Motor neuron (in vitro differentiated cells): ENCODE measurements around the gene CCDC33. TPM values are rescaled to one million over a fixed set of nuclear protein-coding genes. Genes with fewer than 3 reads are reported as not detected.
"Not testable (repeated sequence)": the region's sequence is repeated elsewhere in the genome, so short reads cannot be mapped to it uniquely, and the experiment has no call there.

Experiments used
- ATAC-seq, 8 experiments: fragments of 200-7000 bp; cut with Tn5 transposase; replicated peaks in 6 of 8; 2 replicates each; pipeline ENCODE4 v1.8.0; 2021; ENCODE audit warnings: mild to moderate bottlenecking in 8 of 8, moderate library complexity in 8 of 8
- H3K27ac ChIP-seq, 2 donors: fragments of 250-450 bp; sonication (Bioruptor Pico); 2 replicates each; pipeline ENCODE4 v1.9.0; 2021; ENCODE audit warnings: antibody characterized with exemption in 2 of 2, mild to moderate bottlenecking in 2 of 2, moderate library complexity in 1 of 2
- H3K4me1 ChIP-seq, 2 donors: fragments of 250-450 bp; sonication (Bioruptor Pico); replicated peaks in 1 of 2; 2 replicates each; pipeline ENCODE4 v1.6.1; 2021; ENCODE audit warnings: antibody characterized with exemption in 2 of 2, mild to moderate bottlenecking in 2 of 2, moderate library complexity in 1 of 2
- H3K4me3 ChIP-seq, 5 donors: fragments of 250-450 bp; sonication (Bioruptor Pico); 2 replicates each; pipeline ENCODE4 v1.9.0; 2021; ENCODE audit warnings: antibody characterized with exemption in 5 of 5, mild to moderate bottlenecking in 5 of 5, moderate library complexity in 4 of 5
- WGBS, 10 experiments: fragments of 450-650 bp; shearing (Covaris generic); methylation state at CpG; one replicate each; pipeline ENCODE4 v1.0.0; 2022; 5-methylcytosine and 5-hydroxymethylcytosine counted together
- in situ Hi-C, 9 experiments: fragments of 400-800 bp; cut with MboI; loops; one replicate each; pipeline ENCODE4 v1.15.0; 2021; ENCODE audit warnings: low sequenced_read_pairs in 9 of 9, low pct_unique_long_range_greater_than_20kb in 2 of 9; ENCODE audit not compliant: unreplicated experiment in 9 of 9
- total RNA-seq, 8 experiments: library from RNA; unstranded; fragments of 300-600 nt; gene quantifications; 2 replicates each; pipeline versions ENCODE4 v1.2.3 to v1.2.4, GENCODE V29; 2022

The CCDC33 gene
- total RNA-seq, 8 experiments from 2014 or later, result 0.66 to 18.3 (median 6.2) TPM

DNA sequence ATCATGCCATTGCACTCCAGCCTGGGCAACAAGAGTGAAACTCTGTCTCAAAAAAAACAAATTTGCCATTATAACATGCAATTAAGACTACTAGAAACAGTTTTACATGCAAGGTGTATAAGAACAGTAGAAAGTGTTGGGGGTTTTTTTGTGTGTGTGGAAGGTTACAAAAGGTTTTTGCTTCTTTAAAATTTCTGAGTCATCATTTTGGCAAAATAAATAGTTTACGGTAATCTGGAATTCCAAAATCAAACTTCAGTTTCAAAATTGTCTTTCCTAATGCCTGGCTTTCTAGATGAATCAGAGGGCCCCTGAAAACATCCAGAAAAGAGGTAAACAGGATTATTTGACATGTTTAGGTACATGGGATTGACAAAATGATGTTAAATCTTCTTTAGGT, 124.7 kb downstream of the CCDC33 start:
- H3K4me1 ChIP-seq, H3K4me3 ChIP-seq, ATAC-seq, H3K27ac ChIP-seq, in situ Hi-C loops: not testable (repeated sequence)
- WGBS, 10 experiments, result 0 to 100% (median 78%) methylated on average over 1 of the region's 1 CpG; no CpG with 5 or more reads in 3 of the 10 experiments

DNA sequence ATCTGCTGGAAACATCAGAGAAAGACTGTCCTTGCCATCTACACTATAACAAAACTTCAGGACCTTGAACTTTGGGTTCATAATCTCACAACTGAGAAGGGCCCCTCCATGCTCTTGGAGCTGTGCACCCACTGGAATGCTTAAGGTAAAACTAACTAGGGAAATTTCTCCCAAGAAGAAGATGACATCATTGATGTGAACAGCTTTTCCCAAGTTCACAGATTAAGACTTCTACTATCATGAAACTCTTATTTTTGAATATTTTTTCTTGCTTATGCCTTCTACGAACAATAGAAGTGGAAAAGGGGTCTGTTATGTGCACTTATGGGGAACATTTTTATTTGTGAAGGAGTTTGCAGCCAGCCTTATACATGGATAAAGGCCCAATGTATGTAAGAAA, 126.4 kb downstream of the CCDC33 start:
- no peak for ATAC-seq
- H3K4me3 ChIP-seq, result no peak overlapping the region
- in situ Hi-C loops, result no loop called here
- no peak overlapping the region for H3K27ac ChIP-seq
- WGBS, 10 experiments, result 17 to 100% (median 71%) methylated on average over 1 of the region's 1 CpG; no CpG with 5 or more reads in 3 of the 10 experiments
- H3K4me1 ChIP-seq, result peaks cover 0 to 2% of the 10 kb centered on the region in 2 donors

DNA sequence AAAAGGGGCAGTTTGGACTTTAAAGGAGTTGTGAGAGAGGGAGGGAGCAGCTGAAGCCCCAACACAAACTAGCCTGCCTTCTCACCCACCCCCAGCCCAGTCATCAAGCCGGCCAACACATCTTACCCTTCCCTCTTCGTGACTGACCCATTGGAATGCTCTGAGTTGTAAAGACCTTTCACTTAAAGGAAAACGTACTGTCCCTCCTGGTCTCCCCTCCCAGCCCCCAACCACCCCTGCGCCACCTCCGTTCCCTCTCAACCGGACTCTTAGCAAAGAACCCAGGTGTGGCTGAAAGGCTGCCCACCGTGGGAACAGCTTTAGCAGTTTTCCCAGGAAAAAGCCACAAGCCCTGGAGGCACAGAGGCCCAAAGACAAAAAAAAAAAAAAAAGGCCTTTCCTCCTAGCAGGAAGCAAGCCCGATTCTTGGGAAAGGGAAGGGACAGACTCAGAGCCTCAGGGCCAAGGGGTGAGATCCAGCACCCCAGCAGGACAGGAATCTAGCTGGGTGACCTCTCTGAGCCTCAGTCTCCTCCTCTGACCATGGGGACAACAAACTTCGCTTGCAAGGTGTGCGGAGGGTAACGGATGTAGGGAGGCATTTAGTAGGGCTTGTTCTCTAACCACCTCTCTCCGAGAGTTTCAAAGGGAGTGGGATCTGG, 128.9 kb downstream of the CCDC33 start:
- no peak overlapping the region for H3K4me3 ChIP-seq

DNA sequence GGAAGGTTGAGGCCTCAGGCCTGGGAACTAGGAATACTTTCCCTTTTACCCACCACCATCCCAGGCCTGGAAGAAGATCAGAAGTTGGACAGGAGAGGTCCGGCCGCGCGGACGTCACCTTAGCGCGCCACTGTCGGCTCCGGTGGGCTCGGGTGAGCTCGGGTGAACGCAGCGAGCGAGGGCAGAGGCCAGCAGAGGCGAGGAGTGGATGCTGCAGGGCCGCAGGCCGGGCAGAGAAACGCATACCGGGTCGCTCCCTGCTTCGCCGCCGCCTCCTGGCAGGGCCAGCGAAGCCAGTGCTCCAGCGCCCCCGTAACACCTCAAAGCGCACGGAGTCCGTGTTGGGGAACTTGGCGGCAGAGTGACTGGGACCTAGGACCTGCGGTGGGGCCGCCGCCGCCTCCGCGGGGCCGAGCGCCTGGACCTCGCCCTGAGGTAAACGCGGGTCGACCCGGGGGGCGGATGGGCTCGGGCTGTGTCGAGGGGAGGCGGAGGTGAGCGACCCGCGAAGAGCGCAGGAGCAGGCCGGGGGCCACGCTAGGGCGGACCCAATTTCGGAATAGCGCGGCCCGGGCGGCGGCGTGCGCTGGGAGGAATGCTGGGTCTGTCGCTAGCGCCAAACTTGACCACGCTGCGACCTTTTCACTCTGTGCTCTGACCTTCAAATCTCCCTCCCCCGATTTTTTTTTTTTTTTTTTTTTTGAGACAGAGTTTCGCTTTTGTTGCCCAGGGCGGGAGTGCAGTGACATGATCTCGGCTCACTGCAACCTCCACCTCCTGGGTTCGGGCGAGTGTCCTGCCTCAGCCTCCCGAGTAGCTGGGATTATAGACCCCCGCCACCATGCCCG, 129.7 kb downstream of the CCDC33 start:
- WGBS, 10 experiments, result 4 to 83% (median 31%) methylated on average over 3 to 25 of the region's 75 CpGs; no CpG with 5 or more reads in 1 of the 10 experiments
- in situ Hi-C loops, result no loop called here
- Histone ChIP-seq H3K27ac (no peak overlapping the region), H3K4me3 (peak overlapping the region in 4 of 5 donors; percentile 4 to 20 (median 14)), H3K4me1 (peaks cover 0 to 2% of the 10 kb centered on the region in 2 donors)
- ATAC-seq, result peak; percentile 59 to 96 (median 64)

More for the DNA sequence above, 128.9 kb downstream of the CCDC33 start:
- peaks cover 0 to 2% of the 10 kb centered on the region in 2 donors for H3K4me1 ChIP-seq
- no peak for ATAC-seq
- WGBS, 10 experiments, result 20 to 86% (median 52%) methylated on average over 1 to 5 of the region's 12 CpGs; no CpG with 5 or more reads in 6 of the 10 experiments
- in situ Hi-C loops, result no loop called here
- no peak overlapping the region for H3K27ac ChIP-seq

DNA sequence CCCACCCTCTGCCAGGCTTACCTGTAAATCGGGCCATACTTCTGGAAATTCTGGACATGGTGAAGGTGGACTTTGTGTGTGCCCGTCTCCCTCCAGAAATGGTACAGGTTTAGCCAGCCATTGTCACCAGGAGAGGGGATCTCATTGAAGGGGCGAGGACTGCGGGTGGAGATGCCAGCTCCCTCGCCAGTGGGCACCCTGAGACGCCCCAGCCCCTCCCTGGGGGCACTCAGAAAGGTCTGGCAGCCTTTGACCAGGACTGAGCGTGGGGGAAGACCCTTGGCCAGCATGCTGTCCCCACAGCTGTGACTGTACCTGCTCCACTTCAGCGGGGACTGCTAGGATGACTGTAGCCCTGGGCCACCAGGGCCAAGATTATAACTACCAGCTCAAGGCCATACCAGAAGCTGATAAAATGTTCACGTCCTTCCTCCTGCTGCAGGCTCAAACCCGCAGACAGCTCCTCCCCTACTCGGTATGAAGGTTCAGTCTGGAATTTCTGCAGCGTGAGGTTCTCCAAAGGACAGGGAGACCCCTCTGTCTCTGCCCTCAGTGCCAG, 131.2 kb downstream of the CCDC33 start, which contains the start of gene CYP11A1:
CYP11A1 (minus strand) TSS at position 351 of the 559 bp plus-strand sequence; CDS start at position 290, 61 bp downstream.
- in situ Hi-C loops, result no loop called here
- peaks cover 0 to 2% of the 10 kb centered on the region in 2 donors for H3K4me1 ChIP-seq
- ATAC-seq, result no peak
- H3K27ac ChIP-seq, result no peak within 1 kb of the TSS
- H3K4me3 ChIP-seq, result no peak within 1 kb of the TSS
- 67 to 100% (median 76%) methylated on average over 1 to 7 of the region's 12 CpGs; no CpG with 5 or more reads in 4 of the 10 experiments for WGBS, 10 experiments

DNA sequence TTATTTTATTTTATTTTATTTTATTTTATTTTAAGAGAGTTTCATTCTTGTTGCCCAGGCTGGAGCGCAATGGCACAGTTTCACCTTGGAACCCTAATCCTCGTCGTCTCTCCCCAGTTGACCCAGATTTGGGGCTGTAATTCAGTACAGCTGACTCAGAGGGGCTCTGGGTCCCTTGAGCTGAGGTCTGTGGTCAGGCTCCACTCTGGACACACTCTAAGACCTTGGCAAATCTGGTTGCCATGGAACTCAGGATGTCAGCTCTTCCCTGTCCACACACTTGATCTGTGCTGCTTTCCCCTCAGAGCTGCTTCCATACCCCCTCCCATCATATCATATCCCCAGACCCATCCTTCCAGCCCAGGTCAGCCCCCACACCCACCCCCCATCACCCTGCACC, 132.0 kb downstream of the CCDC33 start:
- Histone ChIP-seq H3K4me1 (peaks cover 0 to 2% of the 10 kb centered on the region in 2 donors), H3K4me3 (no peak overlapping the region), H3K27ac (no peak overlapping the region)
- ATAC-seq, result no peak
- in situ Hi-C loops, result no loop called here
- WGBS, 10 experiments, result 83 to 100% (median 92%) methylated on average over 1 to 3 of the region's 3 CpGs; no CpG with 5 or more reads in 3 of the 10 experiments

DNA sequence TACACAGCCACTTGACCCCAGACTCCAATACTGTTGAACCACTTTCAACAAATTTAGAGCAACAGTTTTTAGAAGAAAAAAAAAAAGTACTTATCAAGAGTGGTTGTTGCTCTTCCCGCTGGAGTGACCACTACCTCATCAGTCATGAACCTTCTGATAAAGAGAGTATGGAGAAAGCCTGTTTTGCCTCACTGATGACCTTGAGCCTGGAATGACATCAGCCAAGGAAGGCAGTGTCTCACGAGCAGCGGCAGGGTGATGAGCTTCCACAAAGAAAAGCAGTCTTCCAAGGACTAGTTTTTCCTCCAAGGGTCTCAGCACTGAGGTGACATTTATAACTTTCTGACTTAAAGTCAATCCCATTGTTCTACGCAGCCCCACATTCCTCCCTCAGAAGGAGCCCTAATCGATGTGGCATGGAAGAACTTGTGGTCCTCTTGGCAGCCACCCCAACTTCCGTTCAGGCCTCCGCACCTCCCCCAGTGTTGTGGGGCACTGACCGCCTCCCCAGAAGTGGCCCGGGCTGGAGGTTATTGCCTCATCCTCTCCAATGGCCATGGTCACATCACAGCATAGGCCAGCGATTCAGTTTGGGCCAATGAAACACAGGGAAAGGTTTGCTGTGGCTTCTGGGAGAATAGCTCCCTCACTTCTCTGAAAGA, 133.1 kb downstream of the CCDC33 start:
- H3K4me3 ChIP-seq, result no peak overlapping the region
- no peak for ATAC-seq
- WGBS, 10 experiments, result 59 to 100% (median 87%) methylated on average over 1 to 7 of the region's 10 CpGs
- peaks cover 0 to 2% of the 10 kb centered on the region in 2 donors for H3K4me1 ChIP-seq
- in situ Hi-C loops, result no loop called here
- no peak overlapping the region for H3K27ac ChIP-seq

DNA sequence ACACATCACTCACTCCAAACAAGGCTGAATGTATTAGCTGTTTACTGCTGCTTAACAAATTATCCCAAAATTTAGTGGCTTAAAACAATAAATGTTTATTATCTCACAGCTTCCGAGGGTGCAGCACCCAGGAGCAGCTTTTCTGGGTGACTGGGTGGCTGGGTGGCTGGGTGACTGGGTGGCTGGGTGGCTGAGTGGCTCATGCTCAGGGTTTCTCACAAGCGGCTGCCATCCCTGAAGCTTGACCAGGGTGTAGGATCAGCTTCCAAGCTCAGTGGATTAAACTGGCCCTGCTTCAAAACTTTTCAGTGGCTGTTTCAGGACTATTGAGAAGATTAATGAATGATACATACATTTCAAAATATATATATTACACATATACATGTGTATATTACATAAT, 133.6 kb downstream of the CCDC33 start:
- in situ Hi-C loops, result no loop called here
- ATAC-seq, result no peak
- Histone ChIP-seq H3K27ac (no peak overlapping the region), H3K4me1 (peaks cover 0 to 2% of the 10 kb centered on the region in 2 donors), H3K4me3 (no peak overlapping the region)
- WGBS, 10 experiments, result 70 to 100% (median 92%) methylated on average over 1 to 2 of the region's 2 CpGs; no CpG with 5 or more reads in 5 of the 10 experiments

DNA sequence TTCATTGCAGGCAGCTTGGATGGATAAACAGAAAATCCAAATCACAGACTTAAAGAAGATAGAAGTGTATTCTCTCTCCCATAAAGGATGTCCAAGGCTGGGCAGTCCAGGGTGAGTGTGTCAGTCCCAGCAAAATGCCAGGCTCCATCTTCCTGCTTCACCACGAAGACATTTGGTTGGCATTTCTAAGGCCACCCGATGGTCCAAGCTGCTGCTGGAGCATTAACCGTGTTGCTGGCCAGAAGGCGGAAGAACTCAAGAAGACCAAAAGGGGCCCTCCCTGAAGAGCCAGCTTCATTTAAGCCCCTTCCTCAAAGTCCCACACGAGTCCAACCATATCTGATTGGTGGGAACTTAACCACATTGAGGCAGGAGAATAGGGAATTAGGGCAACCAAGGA, 134.3 kb downstream of the CCDC33 start:
- Histone ChIP-seq H3K4me3 (no peak overlapping the region), H3K27ac (no peak overlapping the region), H3K4me1 (peaks cover 0 to 2% of the 10 kb centered on the region in 2 donors)
- in situ Hi-C loops, result no loop called here
- no peak for ATAC-seq
- WGBS, 10 experiments, result 40 to 96% (median 73%) methylated on average over 1 to 5 of the region's 5 CpGs; no CpG with 5 or more reads in 3 of the 10 experiments

DNA sequence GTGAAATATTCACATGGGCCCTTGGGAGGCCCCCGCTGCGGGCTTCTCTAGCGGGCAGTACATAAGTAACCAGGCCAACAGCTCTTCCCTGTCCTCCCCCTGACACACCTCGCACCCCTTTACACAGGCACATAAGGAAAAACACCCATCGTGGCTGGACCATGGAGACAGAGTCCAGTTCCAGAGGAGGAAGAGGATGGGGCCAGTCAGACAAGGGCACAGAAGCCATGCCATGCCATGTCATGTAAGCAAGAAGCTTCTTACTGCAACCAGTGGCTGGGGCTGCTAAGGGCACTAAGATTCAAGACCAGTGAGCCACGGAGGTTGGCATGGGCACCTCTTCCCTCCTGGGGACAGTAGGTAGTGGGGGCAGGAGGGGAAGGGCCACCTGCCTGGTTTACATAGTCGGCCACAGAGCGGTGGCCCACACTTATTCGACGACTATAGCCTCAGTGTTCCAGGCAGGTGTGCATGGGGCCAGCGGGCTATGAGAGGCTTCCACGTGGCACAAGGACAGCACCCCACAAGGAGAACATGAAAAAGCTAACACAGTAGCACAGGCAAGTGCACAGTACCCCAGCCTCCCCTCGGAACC, 137.0 kb downstream of the CCDC33 start:
- H3K4me1 ChIP-seq, result no peaks in the 10 kb centered on the region
- 19 to 100% (median 70%) methylated on average over 1 to 6 of the region's 13 CpGs; no CpG with 5 or more reads in 2 of the 10 experiments for WGBS, 10 experiments
- in situ Hi-C loops, result no loop called here
- ATAC-seq, result peak in 1 of 8 experiments; percentile 2
- no peak overlapping the region for H3K27ac ChIP-seq
- H3K4me3 ChIP-seq, result no peak overlapping the region

DNA sequence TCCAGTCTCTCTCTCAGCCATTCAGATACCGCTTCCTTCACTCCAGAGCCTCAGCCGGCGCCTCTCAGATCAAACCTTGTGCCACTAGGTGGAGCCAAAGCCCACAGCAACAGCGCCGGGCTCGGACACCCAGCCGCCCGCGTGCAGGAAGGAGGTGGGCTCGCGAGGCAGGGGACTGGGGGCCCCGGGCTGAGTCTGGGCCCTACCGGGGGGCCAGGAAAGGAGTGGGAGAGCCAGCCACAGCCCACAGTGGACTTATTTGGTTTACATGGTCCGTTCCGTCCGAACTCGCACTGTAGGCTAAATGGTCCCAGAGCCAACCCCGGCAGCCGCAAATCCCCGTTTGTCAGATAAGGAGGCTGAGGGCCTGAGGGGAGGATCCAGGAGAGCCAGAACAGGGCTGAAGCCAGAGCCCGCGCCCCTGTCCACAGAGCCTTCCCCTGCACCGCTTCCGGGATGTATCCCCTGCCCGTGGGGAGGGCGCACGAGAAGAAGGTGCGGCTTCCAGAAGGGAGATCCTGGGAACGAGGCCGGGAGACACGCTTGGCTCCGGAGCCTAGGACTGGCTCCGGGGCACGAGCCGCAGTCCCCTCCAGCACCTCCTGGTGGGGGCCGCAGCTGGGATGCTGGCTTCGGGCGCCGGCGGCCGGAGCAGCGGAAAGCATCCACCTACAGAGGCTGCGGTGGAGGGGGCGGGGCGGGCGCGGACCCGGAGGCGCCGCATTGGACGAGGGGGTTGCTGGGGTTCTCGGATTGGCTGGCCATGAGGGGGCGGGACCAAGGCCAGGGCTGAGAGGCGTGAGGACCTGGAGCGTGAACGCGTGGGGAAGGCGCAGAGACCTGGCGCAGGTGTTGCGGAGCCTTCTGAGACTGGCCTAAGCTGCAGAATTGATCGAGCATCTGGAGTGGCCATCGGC, 137.9 kb downstream of the CCDC33 start:
- peak; percentile 83 to 95 (median 92) for ATAC-seq
- in situ Hi-C loops, result no loop called here
- no peaks in the 10 kb centered on the region for H3K4me1 ChIP-seq
- peak overlapping the region; percentile 39 to 55 (median 51) for H3K4me3 ChIP-seq
- H3K27ac ChIP-seq, result no peak overlapping the region
- WGBS, 10 experiments, result 0% methylated on average over 2 to 5 of the region's 62 CpGs; no CpG with 5 or more reads in 6 of the 10 experiments
